Measurements from ENCODE around the gene COX14.

DNA sequence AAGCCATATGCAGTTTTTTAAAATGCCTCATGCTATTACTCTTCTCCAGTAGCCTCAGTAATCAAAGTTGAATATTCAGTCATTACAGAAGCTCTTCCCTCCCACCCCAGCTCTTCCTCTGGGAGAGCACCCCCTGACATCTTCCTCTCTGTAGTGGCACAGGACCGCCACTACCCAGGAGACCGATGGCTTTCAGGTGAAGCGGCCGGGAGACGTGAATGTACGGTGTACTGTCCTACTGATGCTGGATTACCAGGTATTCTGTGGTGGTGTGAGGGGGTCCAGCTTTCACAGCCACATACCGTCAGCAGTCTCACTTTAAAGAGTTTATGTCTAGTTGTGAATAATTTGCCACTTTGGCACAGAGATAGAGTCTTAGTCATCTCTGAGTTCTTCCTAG is 22.3 kb upstream of the COX14 start:
- no peak for TF ChIP-seq EZH2 (IDR thresholded peaks at IDR 0.05)
- TF ChIP-seq POLR2AphosphoS5 (IDR thresholded peaks at IDR 0.05; ENCODE audit: borderline replicate concordance, low read depth, low read length): no peak
- TF ChIP-seq FOXP2 (optimal IDR thresholded peaks at IDR 0.05; ENCODE audit: control extremely low read depth, extremely low read length, insufficient read depth): no peak
